A172 (cell line): Measurements from ENCODE around the gene SORL1. TPM values are rescaled to one million over a fixed set of nuclear protein-coding genes. Genes with fewer than 3 reads are reported as not detected.

ENCODE experiments used
- DNase-seq: peaks from one replicate; pipeline ENCODE4 v3.0.0-alpha.2; 2015; ENCODE audit warnings: low spot score
- total RNA-seq: library from RNA; depleted of rRNA; stranded (reverse); fragments of >200 nt; shearing (Covaris generic); gene quantifications from 2 replicates; pipeline ENCODE4 v1.2.3, GENCODE V29; 2014; rRNA removed

The SORL1 gene
- total RNA-seq, 1 experiment from 2014 or later = 2.1 TPM

DNA sequence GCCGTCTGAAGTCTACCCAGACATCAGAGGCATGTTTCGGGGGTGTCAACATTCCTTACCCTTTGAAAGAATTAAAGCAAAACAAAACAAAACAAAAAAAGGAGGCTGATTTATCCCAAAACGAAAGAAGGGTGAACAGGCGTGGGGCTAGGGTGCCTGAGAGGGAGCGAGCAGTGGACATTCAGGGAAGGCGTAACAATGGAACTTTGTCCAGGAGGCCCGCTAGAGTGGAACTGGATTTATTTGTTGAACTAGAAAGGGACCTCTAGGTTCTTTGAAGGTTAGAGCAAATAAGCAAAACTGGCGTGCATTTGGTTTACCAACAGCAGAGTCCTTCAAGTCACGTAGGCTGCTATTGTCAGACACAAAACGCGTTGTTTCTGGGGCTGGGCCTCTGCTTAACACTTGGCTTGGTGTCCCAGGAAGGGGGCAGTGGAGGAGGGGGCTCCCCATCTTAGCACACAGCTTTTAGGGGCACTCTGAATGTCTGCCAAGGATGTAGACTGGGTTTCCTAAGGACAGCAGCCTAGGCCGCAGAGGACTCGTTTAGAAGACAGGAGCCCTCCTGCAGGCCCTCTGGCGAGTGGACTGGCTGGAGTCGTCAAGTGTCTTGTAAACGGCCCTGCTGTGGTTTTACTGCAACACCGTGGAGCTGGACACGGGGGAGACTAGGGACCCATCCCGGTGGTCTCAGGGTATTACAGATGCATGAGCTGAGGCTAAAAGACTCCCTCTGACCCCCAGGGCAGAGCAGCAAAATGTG lies 204.4 kb downstream of the SORL1 start:
- no peak for DNase-seq

DNA sequence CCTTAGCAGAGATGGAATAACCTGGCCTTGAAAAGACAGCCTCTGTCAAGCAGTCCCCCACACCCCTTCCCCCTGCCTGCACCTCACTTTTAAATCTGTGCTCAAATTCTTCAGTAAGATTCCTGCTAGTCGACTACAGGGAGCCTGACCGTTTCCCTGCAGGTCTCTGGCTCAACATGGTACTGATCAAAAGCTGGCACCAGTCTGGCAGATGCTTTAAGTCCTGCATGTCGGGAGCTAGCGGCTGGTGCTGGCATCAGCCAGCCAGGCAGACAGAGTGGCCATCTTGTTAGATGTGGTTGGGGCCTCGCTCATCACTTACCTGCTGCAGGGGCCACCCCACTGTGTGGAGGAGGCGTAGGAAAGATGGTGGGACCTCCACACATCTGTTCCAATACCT lies 205.0 kb downstream of the SORL1 start:
- DNase-seq = no peak

DNA sequence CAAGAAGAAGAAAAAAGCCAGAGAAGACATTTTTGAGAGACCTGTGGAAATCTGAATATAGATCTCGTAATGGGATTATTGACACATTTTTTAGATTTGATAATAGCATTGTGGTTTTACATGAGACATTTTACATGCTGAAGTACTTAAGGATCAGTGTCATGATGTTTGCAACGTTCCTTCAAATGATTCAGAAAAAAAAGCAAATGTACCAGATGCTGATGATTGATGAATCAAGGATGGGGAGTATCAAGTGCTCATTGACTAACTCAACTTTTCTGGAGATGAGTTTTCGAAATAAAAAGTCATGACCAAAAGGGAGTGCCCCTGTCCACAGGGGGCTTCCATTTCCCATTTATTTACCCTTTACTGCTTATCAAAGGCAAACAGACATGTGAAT lies 207.7 kb downstream of the SORL1 start:
- DNase-seq = no peak

DNA sequence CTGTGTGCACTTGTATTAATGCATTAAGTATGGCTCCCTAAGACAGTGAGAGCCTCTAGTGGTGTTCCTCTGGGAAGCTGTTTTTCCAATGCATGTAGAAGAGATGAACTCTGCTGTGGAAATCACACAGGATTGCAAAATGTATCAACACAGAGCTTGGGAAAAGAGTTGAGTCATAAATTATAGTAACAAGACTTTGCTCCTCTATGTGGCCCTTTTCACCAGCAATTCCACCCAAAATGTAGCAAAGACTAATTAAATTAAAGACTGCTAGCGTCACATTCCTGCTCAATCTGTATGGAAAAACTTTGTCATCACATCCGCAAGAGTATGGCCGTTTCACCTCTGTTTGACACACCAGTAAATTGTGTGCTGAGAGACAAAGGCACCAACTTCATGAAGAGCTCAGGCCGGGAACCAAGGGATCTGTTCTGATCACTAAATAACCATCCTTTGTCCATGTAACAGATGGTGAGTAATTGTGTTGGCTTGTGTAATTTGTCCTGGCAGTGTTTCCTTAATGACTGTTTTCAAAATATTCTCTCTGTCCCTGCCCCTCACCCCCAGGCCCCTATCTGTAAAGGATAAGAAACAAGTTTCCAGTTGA lies 209.9 kb downstream of the SORL1 start:
- no peak for DNase-seq

DNA sequence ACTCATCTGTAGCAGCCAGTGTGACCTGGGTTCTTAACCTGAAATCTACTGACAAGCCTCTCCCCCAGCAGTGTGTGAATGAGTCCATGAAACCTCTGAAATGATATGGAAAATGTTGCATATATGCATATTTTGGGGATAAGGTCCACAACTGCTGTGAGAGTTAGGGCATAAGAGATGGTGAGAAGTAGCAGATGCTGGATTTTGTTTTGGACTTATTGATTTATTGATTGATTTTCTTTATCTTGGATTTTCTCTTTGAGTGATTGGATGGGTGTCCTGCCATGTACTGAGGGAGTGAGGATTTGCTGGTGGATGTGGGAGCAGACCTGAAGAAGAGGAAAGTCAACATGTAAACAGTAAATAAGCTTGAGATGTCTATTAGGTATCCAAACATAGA lies 212.0 kb downstream of the SORL1 start:
- DNase-seq = no peak

DNA sequence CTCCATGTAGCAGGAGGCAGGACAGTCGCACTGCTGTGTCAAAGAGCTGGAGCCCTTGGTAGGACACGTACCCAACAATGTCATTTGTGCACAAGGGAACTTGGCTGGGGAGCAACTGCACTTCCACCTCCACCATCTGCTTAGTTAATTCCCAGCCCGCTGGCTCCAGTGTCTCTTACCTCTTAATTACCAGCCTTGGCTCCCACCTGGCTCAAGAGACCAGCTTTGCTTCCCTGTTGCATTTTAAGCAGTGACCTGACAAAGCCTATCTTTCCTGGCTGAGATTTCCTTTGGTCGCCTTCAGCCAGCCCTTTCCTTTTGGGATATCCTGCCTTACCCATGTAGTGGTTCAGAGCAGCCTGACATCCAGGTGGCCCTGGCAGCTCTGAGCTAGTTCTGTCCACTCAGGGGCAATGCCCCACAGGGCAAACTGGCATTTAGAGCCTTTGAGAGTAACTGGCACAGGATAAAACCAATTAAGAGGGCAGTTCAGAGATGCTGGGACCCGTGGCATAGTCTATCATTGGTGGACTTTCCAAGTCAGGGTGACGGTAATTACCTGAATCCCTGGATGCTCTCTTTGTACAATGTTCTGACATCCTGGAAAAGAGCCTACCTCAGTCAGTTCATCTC lies 213.2 kb downstream of the SORL1 start:
- DNase-seq = no peak

DNA sequence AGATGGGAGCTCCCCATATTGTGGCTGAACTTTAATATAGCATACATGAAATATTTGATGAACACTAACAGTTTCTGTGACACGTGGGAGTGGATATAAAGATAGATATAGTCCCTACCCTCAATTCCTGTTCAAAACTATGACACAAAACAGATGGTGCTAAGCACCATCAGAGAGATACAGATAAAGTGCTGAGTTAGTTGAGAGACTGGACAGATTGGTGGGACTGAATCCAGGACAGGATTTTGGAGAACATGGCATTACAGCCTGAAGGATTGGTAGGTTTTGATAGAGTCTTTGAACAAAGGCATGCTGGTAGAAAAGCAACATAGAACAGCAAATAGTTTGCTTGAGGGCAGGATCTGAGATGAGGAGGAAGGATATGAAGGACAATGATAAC lies 215.7 kb downstream of the SORL1 start:
- no peak for DNase-seq

DNA sequence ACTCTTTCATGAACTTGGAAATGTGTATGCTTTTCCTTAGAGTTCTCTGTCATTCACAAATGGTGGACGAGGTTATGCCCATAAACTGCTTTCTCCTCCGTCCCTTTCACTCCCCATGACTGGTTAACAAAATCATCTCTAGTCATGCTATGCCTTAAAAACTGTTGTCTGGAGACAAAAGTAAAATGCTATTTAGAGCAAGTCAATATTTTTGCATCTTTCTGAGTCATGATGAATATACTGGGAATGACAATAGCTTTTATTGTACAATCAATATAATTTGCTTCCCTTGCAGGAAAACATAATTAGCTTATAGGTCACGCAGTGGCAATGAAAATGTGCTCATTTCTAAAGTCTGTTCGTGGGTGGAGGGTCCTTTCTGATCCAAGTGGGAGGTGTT lies 217.3 kb downstream of the SORL1 start:
- no peak for DNase-seq

DNA sequence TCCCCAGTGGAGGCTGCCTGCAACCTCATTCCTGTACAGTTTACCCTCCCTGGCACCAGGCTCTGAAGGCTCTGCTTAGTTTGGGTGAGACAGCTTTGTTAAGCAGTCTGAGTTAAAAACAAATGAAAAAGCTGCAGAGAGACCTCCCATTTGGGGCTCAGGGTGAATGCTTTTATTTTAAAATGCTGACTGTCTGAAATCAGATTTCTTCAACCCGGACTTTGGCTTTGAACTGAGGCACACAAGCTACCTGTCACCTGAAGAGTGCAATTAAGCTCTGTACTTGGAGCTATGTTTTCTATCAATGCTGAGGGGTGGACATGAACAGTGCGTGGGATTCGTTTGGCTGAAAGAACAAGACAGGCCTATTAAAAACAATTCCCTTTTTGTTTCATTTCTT lies 218.2 kb downstream of the SORL1 start:
- no peak for DNase-seq

DNA sequence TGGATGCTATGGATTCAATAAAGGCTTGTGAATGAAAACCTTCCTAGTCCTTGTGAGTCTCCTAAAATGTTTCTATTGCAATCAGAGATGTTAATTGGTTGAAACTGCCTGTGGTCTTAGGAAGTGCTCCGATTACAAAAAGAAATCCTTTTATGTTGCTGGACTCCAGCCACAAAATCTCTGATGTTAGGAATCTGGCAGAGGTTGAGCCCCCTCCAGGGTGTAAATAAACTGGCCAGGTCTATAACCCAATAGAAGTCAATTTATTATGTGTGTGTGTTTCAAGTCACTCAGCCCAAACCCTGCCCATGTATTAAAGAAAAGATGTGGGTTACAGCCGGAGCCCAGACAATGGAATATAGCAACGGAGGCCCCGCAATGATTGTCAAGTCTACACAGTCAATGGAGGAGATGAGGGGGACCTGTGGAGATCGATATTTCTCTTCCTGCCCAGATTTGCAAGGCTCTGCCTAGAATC lies 218.7 kb downstream of the SORL1 start:
- DNase-seq = no peak

DNA sequence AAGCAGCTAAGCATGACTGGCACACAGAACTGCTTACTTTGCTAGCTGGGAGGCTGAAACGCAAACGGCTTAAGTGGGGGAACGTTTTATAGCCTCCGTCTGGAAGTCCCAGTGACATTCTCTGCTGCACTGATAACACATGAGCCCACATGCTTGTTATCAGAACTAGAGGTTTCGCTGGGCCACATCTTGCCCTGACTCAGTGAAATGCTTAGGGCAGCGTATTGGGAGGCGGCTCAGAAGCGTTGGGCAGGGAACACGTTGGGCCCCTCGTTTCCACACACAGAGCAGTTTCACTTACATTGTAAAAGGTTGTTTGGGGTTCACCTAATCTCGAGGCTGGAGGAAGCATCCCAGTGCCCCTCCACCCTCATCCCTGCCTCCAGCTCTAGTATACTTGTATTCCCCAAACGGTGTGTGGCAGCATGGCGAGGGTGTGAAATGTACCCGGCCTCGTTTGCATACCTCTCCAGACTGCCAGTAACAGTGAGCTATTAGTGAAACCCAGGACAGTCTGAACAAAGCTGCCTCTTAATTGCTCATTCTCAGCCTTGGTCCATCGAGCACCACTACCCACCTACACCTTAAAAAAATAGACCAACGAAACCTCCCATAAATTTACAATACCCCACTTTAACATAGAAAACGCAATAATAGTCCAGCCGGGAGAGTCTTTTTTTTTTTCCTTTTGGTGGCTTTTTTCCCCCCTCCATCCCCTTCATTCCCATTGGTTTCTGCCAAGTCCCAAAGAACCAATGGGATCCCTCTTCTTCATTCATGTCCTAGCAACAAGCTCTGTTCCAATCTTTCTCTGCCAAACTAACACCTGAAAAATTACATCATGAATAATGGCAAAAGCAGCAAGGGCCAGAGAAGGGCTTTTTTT lies 219.4 kb downstream of the SORL1 start:
- DNase-seq = peak; percentile 27

DNA sequence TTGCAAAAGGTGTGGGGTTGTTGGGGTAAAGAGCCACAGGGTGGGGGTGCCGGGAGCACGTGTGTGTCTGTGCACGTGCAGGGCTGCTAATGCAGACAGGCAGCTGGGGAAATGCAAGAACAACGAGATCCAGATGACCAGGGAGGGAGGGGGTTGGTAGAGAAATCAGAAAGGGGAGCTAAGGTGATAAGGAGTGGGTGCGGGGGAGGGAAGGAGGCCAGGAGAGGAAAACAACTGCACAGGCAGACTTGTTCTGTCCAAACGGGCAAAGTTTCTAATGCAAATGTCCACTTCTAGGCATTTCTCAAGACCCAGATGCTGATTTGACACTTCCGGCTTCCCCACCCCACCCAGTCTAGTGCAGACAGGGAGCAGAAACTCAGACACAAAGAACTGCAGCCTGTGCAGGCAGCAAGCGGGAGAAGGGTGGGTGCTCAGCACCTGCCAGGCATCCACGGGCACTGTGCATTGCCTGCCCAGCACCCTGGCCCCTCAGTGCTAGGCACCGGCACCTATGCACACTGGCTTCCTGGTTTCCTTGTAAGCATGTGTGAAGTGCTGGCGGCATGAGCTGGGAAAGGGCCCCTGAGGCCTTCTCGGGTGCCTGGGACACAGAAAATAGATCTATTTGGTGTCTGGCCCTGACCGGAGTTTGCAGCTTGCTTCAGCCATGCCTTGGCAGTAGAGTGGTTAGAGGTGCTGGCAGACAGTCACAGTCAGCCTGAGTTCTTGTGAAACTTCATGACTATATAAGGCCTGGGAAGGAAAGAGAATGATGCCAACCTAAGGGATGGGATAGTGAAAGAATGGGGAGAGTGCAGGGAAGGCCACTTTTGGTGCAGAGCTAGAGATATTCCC lies 220.7 kb downstream of the SORL1 start:
- DNase-seq = no peak

DNA sequence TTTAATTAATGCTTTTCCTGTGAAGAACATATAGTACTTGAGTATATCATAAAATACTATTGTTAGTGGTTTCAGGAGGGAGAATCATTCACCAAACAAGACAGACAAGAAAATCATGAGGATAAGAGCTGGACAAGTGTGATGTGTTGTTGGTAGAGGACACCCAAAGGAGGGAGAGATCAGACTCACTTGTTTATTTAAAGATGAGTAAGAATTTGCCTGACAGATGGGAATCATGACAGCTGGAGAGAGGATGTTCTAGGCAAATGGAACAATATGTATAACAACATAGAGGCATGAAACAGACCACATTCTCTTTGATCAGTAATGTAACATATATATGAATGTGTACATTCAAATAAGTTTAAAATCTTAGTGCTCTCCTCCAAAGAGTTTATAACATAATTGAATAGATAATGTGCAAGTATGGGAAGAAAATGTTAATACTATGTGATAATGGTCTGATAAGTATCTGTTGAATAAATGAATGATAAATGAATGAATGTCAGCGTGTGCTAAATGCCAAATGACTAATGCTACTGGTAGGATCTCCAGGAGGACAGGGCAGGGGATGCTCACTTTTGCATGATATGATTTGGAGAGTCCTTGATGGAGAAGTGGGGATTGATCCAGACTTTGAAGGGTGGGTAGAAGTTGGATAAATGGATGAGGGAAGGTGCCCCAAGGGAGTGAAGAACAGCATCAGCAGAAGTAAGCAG lies 229.6 kb downstream of the SORL1 start:
- no peak for DNase-seq

Other genes starting within 250 kb of the SORL1 start
- gene SC5D, start 159.5 kb upstream of the SORL1 start, total RNA-seq = 16.0 and 25.6 TPM in 2 replicates